ENCODE measurements around the gene KIFC3.

GRCh38 chr16:57808589-57809228, 6.4 kb upstream of the KIFC3 start:
- TF ChIP-seq CTCF (IDR thresholded peaks at IDR 0.05) (no peak), POLR2AphosphoS5 (IDR thresholded peaks at IDR 0.05; ENCODE audit: insufficient read depth in 1 of 2, low read depth in 1 of 2) (no peak)

All from vagina (tissue), 2 donors.